ENCODE measurements around the gene NARF.

Gene NARF

GRCh38 chr17:82458179-82458884 is at the start of gene NARF:
Gene NARF, plus strand, starts transcription at chr17:82458741. Its CDS starts 63 bp downstream, at chr17:82458804.
- in situ Hi-C loops (cut with HindIII; ENCODE audit: low sequenced_read_pairs), result no loop called here

- in situ Hi-C loops (cut with HindIII; ENCODE audit: low sequenced_read_pairs), result no loop called here
These were observed 49.6 kb upstream of the NARF start for GRCh38 chr17:82408938-82409318.

GRCh38 chr17:82410014-82410716 is 48.4 kb upstream of the NARF start:
- in situ Hi-C loops (cut with HindIII; ENCODE audit: low sequenced_read_pairs), result loop anchor here (10.0 kb wide), 4 partner anchors 135 to 395 kb away; partner anchors contain the start of gene CSNK1D

GRCh38 chr17:82411396-82412053 is 47.0 kb upstream of the NARF start:
- in situ Hi-C loops (cut with HindIII; ENCODE audit: low sequenced_read_pairs), result loop anchor here (10.0 kb wide), 4 partner anchors 137 to 397 kb away; partner anchors contain the start of gene CSNK1D

GRCh38 chr17:82412081-82412480 is 46.5 kb upstream of the NARF start:
- in situ Hi-C loops (cut with HindIII; ENCODE audit: low sequenced_read_pairs), result loop anchor here (10.0 kb wide), 4 partner anchors 137 to 397 kb away; partner anchors contain the start of gene CSNK1D

GRCh38 chr17:82412535-82413520 is 45.7 kb upstream of the NARF start:
- in situ Hi-C loops (cut with HindIII; ENCODE audit: low sequenced_read_pairs), result loop anchor here (10.0 kb wide), 4 partner anchors 138 to 398 kb away; partner anchors contain the start of gene CSNK1D

GRCh38 chr17:82414548-82415281 is 43.8 kb upstream of the NARF start:
- in situ Hi-C loops (cut with HindIII; ENCODE audit: low sequenced_read_pairs), result loop anchor here (5.0 to 10.0 kb wide), 5 partner anchors 52 to 400 kb away; partner anchors contain the start of gene CSNK1D

- in situ Hi-C loops (cut with HindIII; ENCODE audit: low sequenced_read_pairs), result loop anchor here (5.0 to 10.0 kb wide), 5 partner anchors 53 to 401 kb away; partner anchors contain the start of gene CSNK1D
These were observed 43.2 kb upstream of the NARF start for GRCh38 chr17:82415336-82415735.

GRCh38 chr17:82415786-82416185 is 42.8 kb upstream of the NARF start:
- in situ Hi-C loops (cut with HindIII; ENCODE audit: low sequenced_read_pairs), result loop anchor here (5.0 to 10.0 kb wide), 5 partner anchors 53 to 401 kb away; partner anchors contain the start of gene CSNK1D

- in situ Hi-C loops (cut with HindIII; ENCODE audit: low sequenced_read_pairs), result loop anchor here (5.0 to 10.0 kb wide), 5 partner anchors 54 to 401 kb away; partner anchors contain the start of gene CSNK1D
These were observed 42.3 kb upstream of the NARF start for GRCh38 chr17:82416264-82416663.

- in situ Hi-C loops (cut with HindIII; ENCODE audit: low sequenced_read_pairs), result loop anchor here (5.0 to 10.0 kb wide), 5 partner anchors 54 to 402 kb away; partner anchors contain the start of gene CSNK1D
These were observed 41.8 kb upstream of the NARF start for GRCh38 chr17:82416771-82417170.

- in situ Hi-C loops (cut with HindIII; ENCODE audit: low sequenced_read_pairs), result loop anchor here (5.0 to 10.0 kb wide), 5 partner anchors 56 to 403 kb away; partner anchors contain the start of gene CSNK1D
These were observed 40.2 kb upstream of the NARF start, which contains the start of the genes HEXD and OGFOD3 for GRCh38 chr17:82418001-82418986. Gene HEXD, plus strand, starts transcription at chr17:82418347. Its CDS starts 1,453 bp downstream, at chr17:82419800. Gene OGFOD3, minus strand, starts transcription at chr17:82418586. Its CDS starts 101 bp downstream, at chr17:82418485.

GRCh38 chr17:82419540-82419939 is 39.0 kb upstream of the NARF start:
- in situ Hi-C loops (cut with HindIII; ENCODE audit: low sequenced_read_pairs), result loop anchor here (5.0 to 10.0 kb wide), 5 partner anchors 57 to 405 kb away; partner anchors contain the start of gene CSNK1D

- in situ Hi-C loops (cut with HindIII; ENCODE audit: low sequenced_read_pairs), result no loop called here
These were observed 34.3 kb upstream of the NARF start for GRCh38 chr17:82424001-82424862.

- in situ Hi-C loops (cut with HindIII; ENCODE audit: low sequenced_read_pairs), result no loop called here
These were observed 33.7 kb upstream of the NARF start for GRCh38 chr17:82424863-82425159.

- in situ Hi-C loops (cut with HindIII; ENCODE audit: low sequenced_read_pairs), result no loop called here
These were observed 30.0 kb upstream of the NARF start for GRCh38 chr17:82428546-82428945.

GRCh38 chr17:82429824-82430223 is 28.7 kb upstream of the NARF start:
- in situ Hi-C loops (cut with HindIII; ENCODE audit: low sequenced_read_pairs), result no loop called here

All from endothelial cell of hepatic sinusoid (primary cell).